ENCODE results near the gene BCAS3.

DNA sequence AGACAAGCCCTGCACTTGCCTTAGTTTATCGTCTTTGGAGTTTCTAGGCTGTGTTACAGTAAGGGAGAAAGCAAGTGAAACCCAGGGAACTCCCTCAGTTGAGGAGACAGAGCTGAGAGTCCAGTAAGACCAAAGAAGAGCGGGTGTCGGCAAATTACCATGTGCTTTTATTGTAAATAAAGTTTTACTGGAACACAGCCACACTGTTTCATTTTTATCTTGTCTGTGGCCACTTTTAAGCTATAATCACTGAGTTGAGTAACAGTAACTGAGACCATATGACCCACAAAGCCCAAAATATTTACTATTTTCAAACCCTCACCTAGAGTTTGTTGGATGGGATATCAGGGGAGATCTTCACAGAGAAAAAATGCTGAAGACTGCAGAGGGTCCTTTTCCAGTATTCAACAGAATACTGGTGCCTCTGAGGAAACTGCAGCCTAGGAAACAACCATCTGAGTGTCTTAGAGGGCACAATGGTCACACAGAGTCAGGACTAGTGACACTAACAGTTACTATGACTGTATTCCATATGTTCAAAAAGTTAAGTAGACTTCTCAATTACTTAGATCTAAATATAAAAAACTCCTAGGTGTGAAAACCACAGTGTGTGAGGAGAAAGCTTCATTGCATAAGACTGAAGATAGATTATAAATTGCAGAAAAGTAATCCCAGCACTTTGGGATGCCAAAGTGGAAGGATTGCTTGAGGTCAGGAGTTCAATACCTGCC is 370.9 kb downstream of the BCAS3 start:
- TF ChIP-seq, protein P1, sequence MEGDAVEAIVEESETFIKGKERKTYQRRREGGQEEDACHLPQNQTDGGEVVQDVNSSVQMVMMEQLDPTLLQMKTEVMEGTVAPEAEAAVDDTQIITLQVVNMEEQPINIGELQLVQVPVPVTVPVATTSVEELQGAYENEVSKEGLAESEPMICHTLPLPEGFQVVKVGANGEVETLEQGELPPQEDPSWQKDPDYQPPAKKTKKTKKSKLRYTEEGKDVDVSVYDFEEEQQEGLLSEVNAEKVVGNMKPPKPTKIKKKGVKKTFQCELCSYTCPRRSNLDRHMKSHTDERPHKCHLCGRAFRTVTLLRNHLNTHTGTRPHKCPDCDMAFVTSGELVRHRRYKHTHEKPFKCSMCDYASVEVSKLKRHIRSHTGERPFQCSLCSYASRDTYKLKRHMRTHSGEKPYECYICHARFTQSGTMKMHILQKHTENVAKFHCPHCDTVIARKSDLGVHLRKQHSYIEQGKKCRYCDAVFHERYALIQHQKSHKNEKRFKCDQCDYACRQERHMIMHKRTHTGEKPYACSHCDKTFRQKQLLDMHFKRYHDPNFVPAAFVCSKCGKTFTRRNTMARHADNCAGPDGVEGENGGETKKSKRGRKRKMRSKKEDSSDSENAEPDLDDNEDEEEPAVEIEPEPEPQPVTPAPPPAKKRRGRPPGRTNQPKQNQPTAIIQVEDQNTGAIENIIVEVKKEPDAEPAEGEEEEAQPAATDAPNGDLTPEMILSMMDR (conservative IDR thresholded peaks at IDR 0.05; ENCODE audit: low read length): no peak
- TF ChIP-seq EZH2phosphoT487 (IDR thresholded peaks at IDR 0.05; ENCODE audit: borderline replicate concordance, low read depth, low read length): no peak
